Stimulated activated CD4-positive, alpha-beta T cell treated with anti-CD3 and anti-CD28 coated beads, Interleukin-1b, Interleukin-23, amount 100 ng/mL, for 48 hours (primary cell): ENCODE results near the gene PCDHGC4.
A peak's percentile ranks its signal among the peaks of the same experiment; 100 is the strongest.

Source experiments
- DNase-seq: peaks from one replicate; pipeline ENCODE4 v3.0.0-alpha.2; 2020

The PCDHGC4 gene

DNA sequence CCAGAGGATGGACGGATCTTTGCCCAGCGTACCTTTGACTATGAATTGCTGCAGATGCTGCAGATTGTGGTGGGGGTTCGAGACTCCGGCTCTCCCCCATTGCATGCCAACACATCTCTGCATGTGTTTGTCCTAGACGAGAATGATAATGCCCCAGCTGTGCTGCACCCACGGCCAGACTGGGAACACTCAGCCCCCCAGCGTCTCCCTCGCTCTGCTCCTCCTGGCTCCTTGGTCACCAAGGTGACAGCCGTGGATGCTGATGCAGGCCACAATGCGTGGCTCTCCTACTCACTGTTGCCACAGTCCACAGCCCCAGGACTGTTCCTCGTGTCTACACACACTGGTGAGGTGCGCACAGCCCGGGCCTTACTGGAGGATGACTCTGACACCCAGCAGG lies 5.9 kb downstream of the PCDHGC4 start:
- DNase-seq: no peak

DNA sequence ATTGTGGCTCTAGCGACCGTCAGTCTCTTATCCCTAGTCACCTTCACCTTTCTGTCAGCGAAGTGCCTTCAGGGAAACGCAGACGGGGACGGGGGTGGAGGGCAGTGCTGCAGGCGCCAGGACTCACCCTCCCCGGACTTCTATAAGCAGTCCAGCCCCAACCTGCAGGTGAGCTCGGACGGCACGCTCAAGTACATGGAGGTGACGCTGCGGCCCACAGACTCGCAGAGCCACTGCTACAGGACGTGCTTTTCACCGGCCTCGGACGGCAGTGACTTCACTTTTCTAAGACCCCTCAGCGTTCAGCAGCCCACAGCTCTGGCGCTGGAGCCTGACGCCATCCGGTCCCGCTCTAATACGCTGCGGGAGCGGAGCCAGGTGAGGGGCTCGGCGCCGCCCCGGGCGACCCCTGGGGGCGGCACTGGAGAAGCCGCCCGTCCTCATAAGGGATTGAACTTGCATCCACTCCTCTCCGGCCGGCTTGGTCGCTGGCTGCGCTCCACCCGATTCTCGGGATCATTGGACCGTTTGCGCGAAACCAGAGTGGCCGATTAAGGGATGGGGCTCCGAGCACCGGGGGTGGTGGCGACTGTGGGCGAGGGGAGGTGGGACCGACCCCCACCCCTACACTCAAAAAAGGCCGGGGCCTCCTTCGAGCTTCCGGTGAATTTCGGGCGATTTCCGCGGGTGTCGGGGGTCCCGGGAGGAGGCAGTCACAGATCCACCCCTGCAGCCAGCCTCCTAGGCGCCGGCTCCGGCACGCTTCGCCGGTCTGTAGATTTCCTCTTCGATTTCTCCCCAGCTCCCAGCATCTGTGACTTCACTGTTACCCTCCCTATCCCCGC lies 6.7 kb downstream of the PCDHGC4 start:
- DNase-seq: no peak

GRCh38 chr5:141492168-141492885 lies 7.5 kb downstream of the PCDHGC4 start:
- DNase-seq: peak; percentile 35

- no peak for DNase-seq
Observed at GRCh38 chr5:141493500-141494422, 8.9 kb downstream of the PCDHGC4 start.

GRCh38 chr5:141494761-141495452 lies 10.1 kb downstream of the PCDHGC4 start:
- no peak for DNase-seq

DNA sequence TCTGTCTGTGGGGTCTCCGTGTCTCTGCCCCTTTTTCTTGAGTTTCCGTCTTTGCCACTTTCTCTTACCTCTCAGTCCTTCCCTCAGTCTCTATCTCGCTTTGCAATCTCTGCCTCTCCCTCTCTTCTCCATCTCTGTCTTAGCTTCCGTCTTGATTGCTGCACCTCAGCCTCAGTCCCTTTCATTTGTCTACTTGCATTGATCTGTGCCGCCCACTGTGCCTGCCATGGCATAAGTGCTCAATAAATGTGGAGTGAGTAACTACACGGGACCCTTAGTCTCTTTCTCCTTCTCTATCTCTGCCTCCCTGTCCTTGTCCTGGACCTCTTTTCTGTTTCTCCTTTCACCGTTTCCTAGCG lies 10.6 kb downstream of the PCDHGC4 start:
- no peak for DNase-seq

DNA sequence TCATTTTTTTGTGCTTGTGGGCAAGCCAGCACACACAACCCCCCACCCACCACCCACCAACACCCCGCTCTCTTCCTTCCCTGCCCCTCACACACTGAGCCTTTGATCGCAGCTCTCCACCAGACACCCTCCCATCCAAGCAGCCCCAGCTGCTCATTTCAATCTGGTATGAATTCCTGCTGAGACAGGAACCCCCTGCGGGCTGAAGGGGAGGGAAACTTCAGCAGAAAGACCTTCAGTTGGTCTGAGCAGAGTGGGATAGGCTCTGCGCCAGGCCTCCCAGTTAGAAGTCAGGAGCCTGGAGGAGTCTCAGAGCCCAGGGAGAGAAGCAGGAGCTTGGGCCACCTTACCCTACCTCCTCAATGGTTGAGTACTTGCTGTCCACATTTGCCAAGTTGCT lies 11.2 kb downstream of the PCDHGC4 start:
- DNase-seq: no peak

GRCh38 chr5:141501761-141502160 lies 16.9 kb downstream of the PCDHGC4 start:
- no peak for DNase-seq

DNA sequence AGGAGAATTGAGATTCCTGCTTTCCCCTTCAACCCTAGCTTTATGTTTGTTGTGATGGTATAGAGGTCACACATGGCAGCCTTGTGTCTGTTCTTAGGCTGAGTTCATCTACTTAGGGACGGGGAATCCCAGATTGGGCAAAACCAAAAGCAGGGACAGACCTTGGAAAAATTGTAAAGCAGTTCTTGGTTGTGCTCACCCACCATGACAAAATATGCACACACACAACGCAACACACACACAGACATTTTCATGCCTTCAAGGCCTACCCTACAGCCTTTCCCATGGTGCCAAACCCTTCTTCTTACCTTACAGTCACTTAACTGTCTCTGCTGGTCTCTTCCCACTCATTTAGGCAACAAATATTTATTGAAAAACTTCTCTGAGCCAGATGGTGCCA lies 18.9 kb downstream of the PCDHGC4 start:
- DNase-seq: no peak

DNA sequence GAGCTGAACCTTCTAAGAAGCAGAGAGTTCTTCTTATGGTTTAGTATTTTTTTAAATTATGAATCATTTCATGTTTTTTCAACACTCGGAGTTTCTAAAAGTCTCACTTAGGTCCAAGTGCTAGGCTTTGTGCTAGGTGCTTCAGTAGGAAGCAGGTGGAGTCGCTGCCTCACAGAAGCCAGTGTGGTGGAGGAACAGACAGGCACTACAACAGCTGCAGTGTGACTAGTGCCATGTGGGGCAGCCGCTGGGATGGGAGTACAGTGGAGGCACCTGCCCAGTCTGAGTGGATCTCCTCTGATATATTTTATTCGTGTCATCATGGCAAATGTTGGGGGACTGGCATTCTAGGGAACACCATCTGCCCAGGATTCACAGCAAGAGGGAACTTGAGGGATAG lies 19.4 kb downstream of the PCDHGC4 start:
- no peak for DNase-seq

- DNase-seq: no peak
Observed at GRCh38 chr5:141506381-141507155, 21.7 kb downstream of the PCDHGC4 start.

DNA sequence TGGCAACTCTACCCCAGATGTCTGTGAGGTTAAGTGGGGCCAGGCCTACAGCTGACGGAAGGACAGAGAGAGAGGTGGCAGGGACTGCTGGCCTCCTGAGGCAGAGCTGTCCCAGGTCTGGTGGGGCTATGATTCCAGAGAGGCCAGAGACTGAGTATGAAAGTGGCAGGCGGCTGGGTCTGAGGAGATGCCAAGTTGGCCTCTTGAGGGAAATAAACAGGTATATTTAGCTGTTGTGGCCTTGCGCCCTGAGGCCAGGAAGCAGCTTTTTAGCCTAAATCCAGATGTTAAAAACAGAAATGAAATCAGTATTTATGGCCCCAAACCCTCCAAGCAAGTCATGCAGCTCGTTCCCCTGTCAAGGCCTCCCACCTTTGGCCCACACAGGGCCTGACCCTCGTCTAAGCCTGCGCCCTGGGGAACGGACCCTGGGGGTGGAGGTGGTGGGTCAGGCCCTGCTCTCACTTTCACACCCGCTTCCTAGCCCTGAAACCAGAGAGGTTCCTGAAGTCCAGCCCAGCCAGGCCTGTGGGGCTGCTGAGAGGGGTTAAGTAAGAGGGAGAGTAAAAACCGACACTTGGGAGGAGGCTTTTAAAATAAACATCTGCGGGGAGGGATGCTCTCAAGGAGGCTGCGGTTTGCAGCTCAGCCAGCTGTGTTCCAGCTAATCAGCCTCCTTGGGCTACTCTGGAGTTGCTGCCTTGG lies 22.7 kb downstream of the PCDHGC4 start:
- no peak for DNase-seq

DNA sequence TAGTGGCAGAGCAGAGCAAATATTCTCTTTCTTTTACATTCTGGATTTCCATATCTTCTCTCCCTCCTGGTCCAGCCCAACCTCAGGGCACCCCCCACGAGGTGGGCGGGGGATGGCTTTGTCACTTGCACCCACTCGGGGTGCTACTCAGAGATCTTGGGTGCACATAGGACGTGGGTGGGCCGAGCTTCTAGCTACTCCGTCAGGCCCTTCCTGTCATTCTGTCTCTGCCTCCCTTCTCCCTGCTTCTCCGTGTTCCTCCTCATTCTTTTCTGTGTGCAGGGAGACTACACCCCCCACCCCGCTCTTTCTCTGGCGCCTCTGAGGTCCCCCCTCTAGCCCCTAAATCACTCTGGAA lies 23.6 kb downstream of the PCDHGC4 start:
- DNase-seq: no peak

DNA sequence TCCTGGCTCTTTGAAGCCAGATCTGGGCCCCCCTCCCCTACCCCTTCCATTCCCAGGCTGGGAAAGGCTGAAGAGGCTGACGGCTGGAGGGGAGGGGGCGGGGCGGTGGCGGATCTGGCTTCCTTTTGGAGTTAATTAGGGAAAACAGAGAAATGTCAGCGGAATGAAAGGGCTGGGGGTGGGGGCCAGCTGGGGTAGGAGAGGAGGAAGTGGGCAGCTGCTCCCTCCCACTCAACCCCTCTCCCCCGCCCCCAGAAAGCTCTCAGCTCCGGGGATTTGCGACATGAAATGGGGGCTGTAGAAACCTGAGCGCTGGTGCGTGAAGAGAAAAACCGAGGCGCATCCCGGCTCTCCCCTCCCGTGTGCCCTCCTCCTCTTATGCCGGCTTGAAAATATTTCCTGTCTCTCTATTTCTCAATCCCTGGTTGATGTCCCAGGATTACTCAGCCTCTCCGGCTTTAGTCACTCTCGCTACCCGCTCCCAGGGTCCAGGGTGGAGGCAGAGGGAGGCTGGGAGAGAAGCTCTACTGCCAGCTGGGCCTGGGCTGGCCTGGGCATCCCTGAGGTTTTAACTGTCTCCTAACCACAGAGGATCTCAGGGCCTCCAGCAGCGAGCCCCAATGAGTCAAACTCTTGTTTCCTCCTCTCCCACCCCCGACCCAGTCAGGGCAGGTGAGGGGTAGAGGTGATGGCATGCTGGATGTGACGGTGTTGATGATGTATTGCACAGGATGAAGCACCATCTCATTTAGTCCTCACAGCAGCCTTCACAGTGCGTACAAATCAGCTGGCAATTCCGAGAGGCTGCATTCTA lies 24.2 kb downstream of the PCDHGC4 start:
- DNase-seq: peak; percentile 52

- DNase-seq: no peak
Observed at GRCh38 chr5:141510160-141510559, 25.3 kb downstream of the PCDHGC4 start.

DNA sequence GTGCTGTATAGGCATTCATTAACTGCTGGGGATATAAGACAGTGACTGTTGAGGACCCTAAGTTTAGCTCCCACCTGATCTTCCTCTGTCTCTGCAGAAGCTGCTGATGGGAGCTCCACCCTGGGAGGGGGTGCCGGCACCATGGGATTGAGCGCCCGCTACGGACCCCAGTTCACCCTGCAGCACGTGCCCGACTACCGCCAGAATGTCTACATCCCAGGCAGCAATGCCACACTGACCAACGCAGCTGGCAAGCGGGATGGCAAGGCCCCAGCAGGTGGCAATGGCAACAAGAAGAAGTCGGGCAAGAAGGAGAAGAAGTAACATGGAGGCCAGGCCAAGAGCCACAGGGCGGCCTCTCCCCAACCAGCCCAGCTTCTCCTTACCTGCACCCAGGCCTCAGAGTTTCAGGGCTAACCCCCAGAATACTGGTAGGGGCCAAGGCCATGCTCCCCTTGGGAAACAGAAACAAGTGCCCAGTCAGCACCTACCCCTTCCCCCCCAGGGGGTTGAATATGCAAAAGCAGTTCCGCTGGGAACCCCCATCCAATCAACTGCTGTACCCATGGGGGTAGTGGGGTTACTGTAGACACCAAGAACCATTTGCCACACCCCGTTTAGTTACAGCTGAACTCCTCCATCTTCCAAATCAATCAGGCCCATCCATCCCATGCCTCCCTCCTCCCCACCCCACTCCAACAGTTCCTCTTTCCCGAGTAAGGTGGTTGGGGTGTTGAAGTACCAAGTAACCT lies 26.2 kb downstream of the PCDHGC4 start:
- DNase-seq: no peak

GRCh38 chr5:141511771-141512325 lies 27.0 kb downstream of the PCDHGC4 start:
- no peak for DNase-seq

DNA sequence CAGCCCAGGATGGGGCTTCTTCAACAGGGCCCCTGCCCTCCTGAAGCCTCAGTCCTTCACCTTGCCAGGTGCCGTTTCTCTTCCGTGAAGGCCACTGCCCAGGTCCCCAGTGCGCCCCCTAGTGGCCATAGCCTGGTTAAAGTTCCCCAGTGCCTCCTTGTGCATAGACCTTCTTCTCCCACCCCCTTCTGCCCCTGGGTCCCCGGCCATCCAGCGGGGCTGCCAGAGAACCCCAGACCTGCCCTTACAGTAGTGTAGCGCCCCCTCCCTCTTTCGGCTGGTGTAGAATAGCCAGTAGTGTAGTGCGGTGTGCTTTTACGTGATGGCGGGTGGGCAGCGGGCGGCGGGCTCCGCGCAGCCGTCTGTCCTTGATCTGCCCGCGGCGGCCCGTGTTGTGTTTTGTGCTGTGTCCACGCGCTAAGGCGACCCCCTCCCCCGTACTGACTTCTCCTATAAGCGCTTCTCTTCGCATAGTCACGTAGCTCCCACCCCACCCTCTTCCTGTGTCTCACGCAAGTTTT lies 27.6 kb downstream of the PCDHGC4 start:
- peak; percentile 86 for DNase-seq
